Measurements from ENCODE around the gene CHST7.

Gene CHST7

DNA sequence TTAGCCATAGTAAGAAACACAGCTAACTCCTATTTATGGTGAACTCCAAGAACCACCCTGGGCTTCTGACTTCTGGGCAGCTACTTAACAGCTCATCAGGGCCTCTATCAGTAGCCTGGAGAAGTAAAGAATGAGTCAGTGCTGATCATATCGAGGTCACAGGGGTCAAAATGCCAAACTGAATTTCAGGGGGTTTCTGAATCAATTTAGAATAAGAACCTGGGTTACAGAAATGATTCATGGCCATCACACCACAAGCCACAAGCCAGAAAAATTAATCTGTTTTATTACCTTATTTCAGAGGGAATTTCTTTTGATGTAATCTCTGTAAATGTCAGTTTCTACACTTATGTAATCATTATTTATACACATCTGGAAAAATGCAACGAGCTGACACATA, 64.4 kb downstream of the CHST7 start:
- in situ Hi-C loops (cut with MboI; ENCODE audit: low sequenced_read_pairs) = no loop called here

GRCh38 chrX:46642145-46642544, 68.6 kb downstream of the CHST7 start:
- in situ Hi-C loops (cut with MboI; ENCODE audit: low sequenced_read_pairs) = no loop called here

DNA sequence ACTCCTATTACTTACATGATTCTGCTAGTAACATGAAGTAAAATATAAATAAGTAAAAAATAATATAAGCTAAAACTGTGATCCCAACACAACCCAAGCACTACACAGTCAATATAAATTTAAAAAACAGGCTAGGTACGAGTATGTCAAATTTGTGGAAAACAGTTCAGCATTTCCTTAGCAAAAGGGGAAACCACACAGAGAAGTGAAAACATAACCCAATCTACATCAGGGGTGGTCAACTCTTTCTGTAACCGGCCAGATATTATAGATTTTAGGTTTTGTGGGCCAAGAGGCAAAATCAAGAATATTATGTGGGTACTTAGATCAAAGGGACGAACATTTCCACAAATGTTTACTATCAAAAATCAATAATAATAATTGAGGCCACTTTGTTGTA, 70.1 kb downstream of the CHST7 start:
- in situ Hi-C loops (cut with MboI; ENCODE audit: low sequenced_read_pairs) = no loop called here

- in situ Hi-C loops (cut with MboI; ENCODE audit: low sequenced_read_pairs) = no loop called here
Observed at GRCh38 chrX:46645614-46646013, 72.0 kb downstream of the CHST7 start.

GRCh38 chrX:46647251-46647650, 73.7 kb downstream of the CHST7 start:
- in situ Hi-C loops (cut with MboI; ENCODE audit: low sequenced_read_pairs) = no loop called here
